Keratinocyte (primary cell): ENCODE measurements around the gene GPLD1. TPM values are rescaled to one million over a fixed set of nuclear protein-coding genes. Genes with fewer than 3 reads are reported as not detected.

Experiments used
- DNase-seq: peaks from one replicate; pipeline ENCODE4 v3.0.0-alpha.2; 2011; ENCODE audit warnings: low read depth, missing footprints, low spot score
- FAIRE-seq: peaks from 2 replicates; lab custom pipeline; 2011; peaks lifted over from hg19 to GRCh38; lab: Jason Lieb, UNC
- H2AFZ ChIP-seq: 2 replicates; pipeline ENCODE4 v1.6.0; 2012; ENCODE audit warnings: low read length, control low read depth, inconsistent platforms; ENCODE audit not compliant: control insufficient read depth
- H3K27ac ChIP-seq: 2 replicates; pipeline ENCODE4 v1.5.1; 2011; ENCODE audit warnings: low read length; ENCODE audit not compliant: control insufficient read depth, insufficient read depth
- H3K27me3 ChIP-seq: 3 replicates; pipeline ENCODE4 v1.6.0; 2011; ENCODE audit warnings: low read length; ENCODE audit not compliant: control insufficient read depth, insufficient read depth; ENCODE audit errors: extremely low read depth
- H3K36me3 ChIP-seq, 2 experiments: 2 replicates in 1 of 2; 3 replicates in 1 of 2; pipeline ENCODE4 v1.5.1; 2011; ENCODE audit warnings: low read length in 2 of 2, mild to moderate bottlenecking in 1 of 2; ENCODE audit not compliant: control insufficient read depth in 2 of 2, insufficient read depth in 2 of 2; ENCODE audit errors: extremely low read depth in 1 of 2
- H3K4me1 ChIP-seq: 3 replicates; pipeline ENCODE4 v1.5.1; 2011; ENCODE audit warnings: low read length; ENCODE audit not compliant: control insufficient read depth, insufficient read depth; ENCODE audit errors: extremely low read depth
- H3K4me2 ChIP-seq: 3 replicates; pipeline ENCODE4 v1.6.0; 2011; ENCODE audit warnings: low read depth, low read length; ENCODE audit not compliant: control insufficient read depth, insufficient read depth; ENCODE audit errors: extremely low read depth
- H3K4me3 ChIP-seq, 3 experiments: fragments of 200-600 bp in 1 of 3; sonication (generic) in 1 of 3; 2 replicates in 2 of 3; 3 replicates in 1 of 3; pipeline ENCODE4 v1.5.1; 2011 to 2016; ENCODE audit warnings: low read length in 3 of 3, mild to moderate bottlenecking in 3 of 3, control low read depth in 2 of 3, inconsistent platforms in 1 of 3, low read depth in 1 of 3, mixed read lengths in 1 of 3, mixed run types in 1 of 3, moderate library complexity in 1 of 3; ENCODE audit not compliant: control insufficient read depth in 2 of 3, insufficient read depth in 2 of 3; ENCODE audit errors: extremely low read depth in 1 of 3
- H3K79me2 ChIP-seq: 2 replicates; pipeline ENCODE4 v1.6.0; 2012; ENCODE audit warnings: low read length; ENCODE audit not compliant: control insufficient read depth, insufficient read depth
- H3K9ac ChIP-seq: 3 replicates; pipeline ENCODE4 v1.6.0; 2011; ENCODE audit warnings: low read length; ENCODE audit not compliant: control insufficient read depth, insufficient read depth; ENCODE audit errors: extremely low read depth
- H3K9me1 ChIP-seq: 3 replicates; pipeline ENCODE4 v1.6.0; 2011; ENCODE audit warnings: low read length; ENCODE audit not compliant: control insufficient read depth, insufficient read depth; ENCODE audit errors: extremely low read depth
- H3K9me3 ChIP-seq: 2 replicates; pipeline ENCODE4 v1.5.1; 2012; ENCODE audit warnings: low read depth, low read length; ENCODE audit not compliant: control insufficient read depth
- H4K20me1 ChIP-seq: 3 replicates; pipeline ENCODE4 v1.6.0; 2011; ENCODE audit warnings: low read length; ENCODE audit not compliant: control insufficient read depth, insufficient read depth; ENCODE audit errors: extremely low read depth
- CTCF ChIP-seq, 3 experiments: IDR thresholded peaks in 1 of 3; conservative IDR thresholded peaks in 1 of 3; optimal IDR thresholded peaks in 1 of 3; 2 replicates in 2 of 3; 3 replicates in 1 of 3; pipeline versions ENCODE3 to v1.5.1; 2011; ENCODE audit warnings: low read length in 3 of 3, mild to moderate bottlenecking in 3 of 3, moderate library complexity in 2 of 3, control low read depth in 1 of 3, inconsistent platforms in 1 of 3; ENCODE audit not compliant: insufficient read depth in 2 of 3; ENCODE audit errors: extremely low read depth in 1 of 3
- EZH2 ChIP-seq: IDR thresholded peaks from one replicate; pipeline ENCODE4 v1.6.1; 2012; ENCODE audit warnings: inconsistent platforms, mild to moderate bottlenecking, low read length, moderate library complexity
- dilution Hi-C: fragments of 300-500 bp; cut with MboI; formaldehyde crosslinking; loops from one replicate; pipeline ENCODE4 v1.7.0; 2020; ENCODE audit warnings: low sequenced_read_pairs; ENCODE audit not compliant: extremely low pct_ligation_motif_present
- polyA plus RNA-seq, 5 experiments: library from polyadenylated mRNA; depleted of rRNA in 3 of 5; stranded (reverse) in 3 of 5; stranded (forward) in 1 of 5; unstranded in 1 of 5; fragments of >200 nt; gene quantifications; 1 replicate in 1 of 5; 2 replicates in 3 of 5; 3 replicates in 1 of 5; pipeline versions ENCODE4 v1.2.1 to v1.2.3, GENCODE V29; 2011 to 2012; ENCODE audit warnings: missing spikeins in 2 of 5, low read depth in 1 of 5, low replicate concordance in 1 of 5

Gene GPLD1
- polyA plus RNA-seq, 1 donor (not counting 4 experiments of a cell fraction or from before 2014, with no cell fraction given): 0.07 TPM

- Histone ChIP-seq H3K4me1 (no peaks in the 10 kb centered on the region), H3K79me2 (no peaks in the 10 kb centered on the region), H3K9me1 (no peaks in the 10 kb centered on the region), H3K9me3 (no peaks in the 10 kb centered on the region), H3K4me2 (no peak overlapping the region), H3K36me3 (no peaks in the 10 kb centered on the region), H2AFZ (no peak overlapping the region), H3K4me3 (no peak overlapping the region), H3K27ac (no peak overlapping the region), H4K20me1 (no peaks in the 10 kb centered on the region), H3K27me3 (no peaks in the 10 kb centered on the region), H3K9ac (no peak overlapping the region)
- FAIRE-seq: no peak
- no peak for DNase-seq
- dilution Hi-C loops: no loop called here
- TF ChIP-seq CTCF (optimal IDR thresholded peaks at IDR 0.05 in 1 of 3, IDR thresholded peaks at IDR 0.05 in 1 of 3, conservative IDR thresholded peaks at IDR 0.05 in 1 of 3; ENCODE audit: extremely low read depth in 1 of 3, insufficient read depth in 2 of 3, low read length in 3 of 3) (no peak), EZH2 (no peak)
These were observed 17.2 kb downstream of the GPLD1 start for GRCh38 chr6:24472181-24472580.

- no peaks in the 10 kb centered on the region for H3K9me3 ChIP-seq
- no peak overlapping the region for H3K4me2 ChIP-seq
- H3K9ac ChIP-seq: no peak overlapping the region
- H3K79me2 ChIP-seq: no peaks in the 10 kb centered on the region
- H3K36me3 ChIP-seq: no peaks in the 10 kb centered on the region
- no peaks in the 10 kb centered on the region for H4K20me1 ChIP-seq
- H3K9me1 ChIP-seq: no peaks in the 10 kb centered on the region
- H3K27me3 ChIP-seq: no peaks in the 10 kb centered on the region
- no peak for FAIRE-seq
- H2AFZ ChIP-seq: no peak overlapping the region
- DNase-seq: no peak
- no peaks in the 10 kb centered on the region for H3K4me1 ChIP-seq
- no peak overlapping the region for H3K4me3 ChIP-seq
- dilution Hi-C loops: no loop called here
- no peak overlapping the region for H3K27ac ChIP-seq
- TF ChIP-seq EZH2 (no peak), CTCF (optimal IDR thresholded peaks at IDR 0.05 in 1 of 3, IDR thresholded peaks at IDR 0.05 in 1 of 3, conservative IDR thresholded peaks at IDR 0.05 in 1 of 3; ENCODE audit: extremely low read depth in 1 of 3, insufficient read depth in 2 of 3, low read length in 3 of 3) (no peak)
These were observed 19.6 kb downstream of the GPLD1 start for GRCh38 chr6:24469811-24470210.
